Measurements from ENCODE around the gene CYSTM1.

CYSTM1 gene

DNA sequence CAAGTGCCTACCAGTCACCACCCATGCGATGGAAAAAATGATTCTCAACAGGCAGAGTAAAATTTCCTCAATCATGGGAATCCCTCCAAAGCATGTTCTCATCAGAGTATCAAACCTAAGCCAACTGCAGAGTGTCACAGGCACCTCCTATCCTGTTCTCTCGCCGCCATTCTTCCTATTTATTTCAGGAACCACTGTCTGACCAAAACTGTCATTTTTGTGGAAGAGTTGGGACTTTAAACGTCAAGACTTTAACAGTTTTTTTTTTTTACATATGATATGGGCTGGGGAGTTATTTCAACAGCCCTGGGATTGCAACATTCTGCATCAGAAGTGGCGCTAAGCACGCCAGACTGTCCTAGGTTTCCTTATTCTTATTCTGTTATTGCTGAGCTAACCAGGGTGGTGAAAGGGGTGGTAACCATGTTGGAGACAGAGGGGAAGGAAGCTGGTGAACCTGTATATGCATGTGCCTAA lies 98.5 kb downstream of the CYSTM1 start:
- Histone ChIP-seq H3K4me3 (ENCODE audit: low read depth in 1 of 2, low read length in 2 of 2) (no peak overlapping the region), H3K4me1 (ENCODE audit: insufficient read depth, low read length) (no peaks in the 10 kb centered on the region), H3K9ac (ENCODE audit: low read depth, low read length) (no peak overlapping the region), H3K27ac (ENCODE audit: low read length) (no peak overlapping the region), H3K36me3 (ENCODE audit: insufficient read depth, low read length) (peaks cover 17% of the 10 kb centered on the region), H3K9me3 (ENCODE audit: insufficient read depth, low read length, severe bottlenecking) (no peaks in the 10 kb centered on the region), H3K79me2 (ENCODE audit: insufficient read depth, low read length) (peaks cover 19% of the 10 kb centered on the region; the same call in 1 of the 2 replicates), H2AFZ (ENCODE audit: low read depth, low read length) (no peak overlapping the region), H3K27me3 (ENCODE audit: insufficient read depth, low read length, poor library complexity) (no peaks in the 10 kb centered on the region), H4K20me1 (ENCODE audit: insufficient read depth, low read length) (no peaks in the 10 kb centered on the region), H3K4me2 (ENCODE audit: insufficient read depth, low read length) (no peak overlapping the region)
- ATAC-seq (ENCODE audit: insufficient read depth, low read depth) (no peak), DNase-seq (no peak)
- TF ChIP-seq, protein P1, sequence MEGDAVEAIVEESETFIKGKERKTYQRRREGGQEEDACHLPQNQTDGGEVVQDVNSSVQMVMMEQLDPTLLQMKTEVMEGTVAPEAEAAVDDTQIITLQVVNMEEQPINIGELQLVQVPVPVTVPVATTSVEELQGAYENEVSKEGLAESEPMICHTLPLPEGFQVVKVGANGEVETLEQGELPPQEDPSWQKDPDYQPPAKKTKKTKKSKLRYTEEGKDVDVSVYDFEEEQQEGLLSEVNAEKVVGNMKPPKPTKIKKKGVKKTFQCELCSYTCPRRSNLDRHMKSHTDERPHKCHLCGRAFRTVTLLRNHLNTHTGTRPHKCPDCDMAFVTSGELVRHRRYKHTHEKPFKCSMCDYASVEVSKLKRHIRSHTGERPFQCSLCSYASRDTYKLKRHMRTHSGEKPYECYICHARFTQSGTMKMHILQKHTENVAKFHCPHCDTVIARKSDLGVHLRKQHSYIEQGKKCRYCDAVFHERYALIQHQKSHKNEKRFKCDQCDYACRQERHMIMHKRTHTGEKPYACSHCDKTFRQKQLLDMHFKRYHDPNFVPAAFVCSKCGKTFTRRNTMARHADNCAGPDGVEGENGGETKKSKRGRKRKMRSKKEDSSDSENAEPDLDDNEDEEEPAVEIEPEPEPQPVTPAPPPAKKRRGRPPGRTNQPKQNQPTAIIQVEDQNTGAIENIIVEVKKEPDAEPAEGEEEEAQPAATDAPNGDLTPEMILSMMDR (IDR thresholded peaks at IDR 0.05; ENCODE audit: borderline replicate concordance, extremely low read depth, low read length, poor library complexity, severe bottlenecking), result no peak
- no peak for TF ChIP-seq EZH2 (IDR thresholded peaks at IDR 0.05; ENCODE audit: borderline replicate concordance, low read depth, low read length, severe bottlenecking)

DNA sequence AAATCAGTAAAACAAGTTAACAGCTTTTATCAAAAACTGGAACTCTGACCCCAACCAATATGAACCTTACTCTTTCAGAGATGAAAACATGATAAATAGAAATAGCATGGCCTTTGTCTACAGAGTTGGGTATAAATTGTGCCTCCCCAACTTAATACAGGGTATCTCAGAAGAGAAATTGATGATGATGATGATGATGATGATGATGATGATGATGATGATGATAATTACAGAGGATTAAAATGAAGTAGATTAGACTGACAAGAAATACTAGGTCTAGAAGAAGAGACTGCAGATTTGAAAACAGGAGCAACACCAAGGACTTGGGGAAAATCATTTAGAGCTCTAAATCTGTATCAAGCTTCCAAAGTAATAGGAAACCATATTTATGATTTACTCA lies 100.8 kb downstream of the CYSTM1 start:
- Histone ChIP-seq H3K9ac (ENCODE audit: low read depth, low read length) (no peak overlapping the region), H3K4me1 (ENCODE audit: insufficient read depth, low read length) (no peaks in the 10 kb centered on the region), H3K36me3 (ENCODE audit: insufficient read depth, low read length) (peaks cover 24% of the 10 kb centered on the region), H3K27ac (ENCODE audit: low read length) (no peak overlapping the region), H3K79me2 (ENCODE audit: insufficient read depth, low read length) (peaks cover 16% of the 10 kb centered on the region; the same call in 1 of the 2 replicates), H3K9me3 (ENCODE audit: insufficient read depth, low read length, severe bottlenecking) (no peaks in the 10 kb centered on the region), H3K4me2 (ENCODE audit: insufficient read depth, low read length) (no peak overlapping the region), H3K4me3 (ENCODE audit: low read depth in 1 of 2, low read length in 2 of 2) (no peak overlapping the region), H2AFZ (ENCODE audit: low read depth, low read length) (no peak overlapping the region), H3K27me3 (ENCODE audit: insufficient read depth, low read length, poor library complexity) (no peaks in the 10 kb centered on the region), H4K20me1 (ENCODE audit: insufficient read depth, low read length) (no peaks in the 10 kb centered on the region)
- TF ChIP-seq, protein P1 (IDR thresholded peaks at IDR 0.05; ENCODE audit: borderline replicate concordance, extremely low read depth, low read length, poor library complexity, severe bottlenecking), result no peak
- TF ChIP-seq EZH2 (IDR thresholded peaks at IDR 0.05; ENCODE audit: borderline replicate concordance, low read depth, low read length, severe bottlenecking), result no peak
- ATAC-seq (ENCODE audit: insufficient read depth, low read depth) (no peak), DNase-seq (no peak)

DNA sequence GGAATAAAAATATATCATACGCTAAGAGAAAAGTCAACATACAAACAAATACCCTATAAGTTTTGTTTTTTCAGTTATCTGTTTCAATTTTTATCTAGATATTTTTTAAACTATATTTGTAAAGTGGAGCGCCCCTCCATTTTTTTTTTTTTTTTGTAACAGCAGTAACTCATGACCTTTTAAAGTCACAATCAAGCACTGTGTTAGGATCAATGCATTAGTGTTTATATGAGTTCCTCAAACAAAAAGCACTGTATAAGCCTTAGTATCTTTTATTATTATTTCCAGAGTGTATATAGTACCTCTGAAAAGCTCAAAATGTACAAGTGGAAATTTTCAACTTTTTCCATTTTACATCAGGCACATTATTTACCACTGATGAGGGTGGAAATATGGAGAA lies 107.3 kb downstream of the CYSTM1 start:
- TF ChIP-seq, protein P1 (IDR thresholded peaks at IDR 0.05; ENCODE audit: borderline replicate concordance, extremely low read depth, low read length, poor library complexity, severe bottlenecking), result no peak
- no peak for TF ChIP-seq EZH2 (IDR thresholded peaks at IDR 0.05; ENCODE audit: borderline replicate concordance, low read depth, low read length, severe bottlenecking)
- Histone ChIP-seq H4K20me1 (ENCODE audit: insufficient read depth, low read length) (peaks cover 4% of the 10 kb centered on the region; the same call in 1 of the 2 replicates), H3K9me3 (ENCODE audit: insufficient read depth, low read length, severe bottlenecking) (no peaks in the 10 kb centered on the region), H3K4me2 (ENCODE audit: insufficient read depth, low read length) (no peak overlapping the region), H3K4me1 (ENCODE audit: insufficient read depth, low read length) (no peaks in the 10 kb centered on the region), H3K36me3 (ENCODE audit: insufficient read depth, low read length) (peaks cover 13% of the 10 kb centered on the region), H3K9ac (ENCODE audit: low read depth, low read length) (no peak overlapping the region), H3K79me2 (ENCODE audit: insufficient read depth, low read length) (peaks cover 59% of the 10 kb centered on the region), H3K27ac (ENCODE audit: low read length) (no peak overlapping the region), H3K27me3 (ENCODE audit: insufficient read depth, low read length, poor library complexity) (no peaks in the 10 kb centered on the region), H3K4me3 (ENCODE audit: low read depth in 1 of 2, low read length in 2 of 2) (no peak overlapping the region), H2AFZ (ENCODE audit: low read depth, low read length) (no peak overlapping the region)
- ATAC-seq (ENCODE audit: insufficient read depth, low read depth), result no peak
- no peak for DNase-seq
